GM18519 (cell line): Measurements from ENCODE around the gene CNKSR3.

Experiments used
- ATAC-seq: cut with Tn5 transposase; IDR thresholded peaks from one replicate; pipeline ENCODE4 v1.9.1; 2021; ENCODE audit warnings: mild to moderate bottlenecking, moderate library complexity; ENCODE audit not compliant: unreplicated experiment, low FRiP score

The CNKSR3 gene

DNA sequence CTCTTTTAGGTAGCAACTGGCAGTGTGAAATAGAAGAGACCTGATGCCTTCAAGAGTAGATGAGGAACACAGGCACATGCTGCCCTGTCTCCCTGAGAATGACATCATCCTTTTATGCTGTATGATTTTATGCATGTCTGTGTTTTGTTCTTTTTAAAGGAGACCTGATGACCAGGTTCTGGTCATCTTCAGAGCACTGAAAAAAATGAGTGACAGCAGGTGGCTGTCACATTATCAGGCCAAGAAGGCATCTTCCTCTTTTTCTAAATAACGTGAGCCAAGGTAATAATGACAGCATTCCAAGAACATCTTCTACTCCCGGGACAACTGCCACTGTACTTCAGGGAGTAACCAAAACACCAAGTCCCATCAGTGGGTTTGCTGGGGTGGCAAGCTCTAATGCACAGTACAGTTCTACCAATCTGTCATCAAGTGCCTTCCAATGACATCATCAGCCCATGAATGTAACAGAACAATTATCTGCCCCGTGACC, 28.9 kb downstream of the CNKSR3 start:
- ATAC-seq: no peak

DNA sequence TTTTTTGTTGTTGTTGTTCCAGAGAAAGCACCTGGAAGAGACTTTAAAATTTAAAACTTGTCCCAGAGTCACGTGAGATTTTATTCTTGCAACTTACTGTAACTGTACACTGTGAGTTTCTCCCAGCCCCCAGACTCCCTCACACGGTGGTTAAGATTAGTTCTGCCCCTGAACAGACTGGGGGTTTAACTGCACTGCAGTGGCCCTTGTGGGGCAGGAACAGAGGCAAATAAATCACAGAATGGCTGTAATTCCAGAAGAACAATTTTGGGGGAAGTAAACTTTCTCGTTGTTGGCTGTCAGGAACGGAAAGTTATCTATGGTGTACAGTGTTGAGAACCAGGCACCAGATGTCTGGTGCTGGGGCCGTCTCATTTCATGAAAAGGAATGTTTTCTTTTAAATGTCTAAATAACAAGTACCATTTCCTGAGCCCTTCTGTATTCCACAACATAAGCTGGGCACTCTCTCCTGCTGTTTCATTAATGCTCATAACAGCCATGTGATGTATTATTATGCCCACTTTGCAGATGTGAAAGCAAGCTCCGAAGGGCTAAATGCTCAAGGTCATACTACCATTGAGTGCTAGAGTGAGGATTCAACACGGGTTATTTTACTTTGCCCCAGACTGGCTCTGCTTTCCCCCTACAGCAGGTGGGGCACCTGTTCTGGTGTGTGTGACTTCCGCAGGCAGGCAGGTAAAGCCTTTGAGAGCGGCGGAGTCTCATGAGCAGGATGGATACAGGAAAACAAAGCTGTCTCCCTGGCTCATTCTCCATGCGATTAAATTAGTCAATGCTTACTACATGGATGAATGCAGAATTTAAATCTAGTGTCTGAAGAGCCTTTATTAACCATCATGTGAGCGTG, 30.5 kb downstream of the CNKSR3 start:
- no peak for ATAC-seq

DNA sequence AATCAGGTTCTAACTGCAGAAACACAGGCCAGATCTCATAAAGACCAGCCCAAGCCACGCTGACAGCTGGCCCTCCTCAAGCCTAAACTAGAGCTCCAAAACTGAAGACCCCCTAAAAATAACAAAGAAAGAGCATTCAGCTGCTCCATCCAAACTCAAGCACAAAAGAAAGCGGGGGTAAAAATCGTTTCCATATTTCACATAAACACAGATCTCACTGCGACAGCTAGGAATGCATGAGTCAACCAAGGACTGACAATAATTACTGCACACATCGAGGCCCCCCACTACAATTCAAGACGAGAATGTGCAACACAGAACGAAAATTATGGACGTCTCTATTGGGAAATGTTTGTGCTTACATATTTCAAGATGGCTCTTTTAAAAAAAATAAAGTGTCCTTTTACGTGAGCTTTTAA, 31.1 kb downstream of the CNKSR3 start:
- ATAC-seq: no peak

DNA sequence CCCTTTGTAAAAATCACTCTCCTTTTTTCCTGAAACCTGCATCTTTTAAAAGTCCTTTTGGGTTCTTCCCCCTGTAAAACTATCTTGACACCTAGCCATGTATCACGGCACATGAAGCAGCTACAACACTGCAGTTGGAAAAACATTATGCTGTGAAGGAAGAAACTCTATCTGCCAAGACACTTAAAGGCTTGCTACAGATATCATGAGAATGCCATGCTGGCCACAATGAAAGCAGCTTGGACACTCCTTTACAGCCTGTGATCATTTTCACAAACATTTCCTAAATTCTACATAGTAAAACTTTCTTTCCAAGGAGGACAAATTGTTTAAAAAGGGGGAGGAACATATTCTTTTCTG, 31.8 kb downstream of the CNKSR3 start:
- ATAC-seq: no peak

DNA sequence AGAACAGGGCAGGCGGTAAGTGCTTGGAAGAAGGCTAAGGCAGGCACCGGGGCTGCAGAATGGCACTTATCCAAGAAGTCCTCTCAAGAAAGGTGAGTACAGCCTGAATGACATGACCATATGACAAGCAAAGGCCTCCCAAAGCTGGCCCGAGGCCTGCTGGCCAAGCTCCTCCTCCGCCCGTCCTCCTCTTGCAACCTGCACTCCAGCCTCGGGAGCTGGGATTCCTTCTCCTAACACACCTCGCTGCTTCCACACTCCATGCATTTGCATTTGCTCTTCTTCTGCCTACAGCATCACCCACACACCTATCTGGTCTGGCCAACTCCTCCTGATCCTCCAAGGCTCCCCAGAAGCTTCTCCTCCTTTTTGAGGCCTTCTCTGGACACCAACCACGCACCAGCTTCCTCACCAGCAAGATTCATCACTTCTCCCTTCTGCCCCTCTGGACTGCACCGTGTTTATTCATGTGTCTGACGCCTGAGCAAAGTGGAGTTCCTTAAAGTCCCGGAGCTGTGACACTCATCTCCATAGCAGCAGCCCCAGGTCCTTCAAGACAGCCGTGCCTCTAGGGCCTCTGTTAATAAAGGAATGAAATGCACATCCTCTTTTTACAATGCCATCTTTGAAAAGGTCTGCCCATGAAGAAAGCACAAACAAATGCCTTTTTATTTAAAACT, 32.3 kb downstream of the CNKSR3 start:
- ATAC-seq: no peak

DNA sequence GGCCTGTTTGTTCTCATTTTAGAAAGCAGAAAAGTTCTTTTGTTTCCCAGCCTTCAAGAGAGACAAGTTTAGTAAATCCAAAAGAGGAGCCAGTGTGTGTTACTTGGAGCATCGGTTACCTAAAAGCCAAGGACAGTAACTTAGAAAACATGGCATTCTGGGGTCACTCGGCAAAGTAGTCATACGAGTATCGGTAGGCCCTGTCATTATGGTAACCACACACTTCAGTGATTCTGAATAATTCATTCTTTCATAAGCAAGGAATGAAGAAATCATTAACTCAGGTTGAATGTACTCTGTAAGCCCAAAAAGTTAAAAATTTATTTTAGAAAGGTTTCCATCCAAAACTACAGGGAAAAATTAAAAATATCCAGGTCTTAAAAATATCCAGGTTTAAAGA, 34.0 kb downstream of the CNKSR3 start:
- no peak for ATAC-seq

DNA sequence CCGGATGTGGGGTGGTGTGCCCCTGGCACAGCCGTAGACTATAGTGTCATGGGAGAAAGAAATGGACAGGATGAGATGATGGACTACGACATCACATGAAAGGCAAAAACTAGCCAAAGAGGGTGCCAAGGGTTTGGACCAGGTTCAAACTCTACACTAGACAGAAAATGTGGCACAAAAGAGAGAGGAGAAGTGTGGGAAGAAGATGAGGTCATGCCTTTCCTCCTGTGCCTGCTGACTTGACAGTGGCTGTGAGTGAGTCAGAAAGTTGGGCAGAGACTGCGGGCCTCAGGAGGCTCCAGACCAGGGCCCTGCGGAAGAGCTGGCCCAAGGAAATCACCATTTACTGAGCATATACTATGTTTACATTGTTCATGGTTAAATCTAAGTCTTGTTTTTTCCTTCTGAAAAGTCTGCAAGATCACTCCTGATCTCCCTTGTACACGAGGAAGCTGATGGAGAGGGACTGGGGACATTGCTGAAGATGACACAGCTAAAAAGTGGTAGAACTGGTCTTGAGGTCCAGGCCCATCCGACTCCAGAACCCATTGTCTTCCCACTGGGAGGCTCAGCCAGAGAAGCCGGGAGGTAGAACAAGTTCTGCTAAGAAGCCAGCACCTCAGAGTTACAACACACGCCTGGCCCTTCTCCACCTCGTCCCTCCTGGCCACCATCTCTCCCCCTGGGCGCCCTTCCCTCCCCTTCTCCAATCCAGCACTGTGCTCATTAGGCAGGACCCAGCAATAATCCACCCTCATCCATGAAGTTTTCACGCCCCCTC, 35.6 kb downstream of the CNKSR3 start:
- ATAC-seq: no peak

DNA sequence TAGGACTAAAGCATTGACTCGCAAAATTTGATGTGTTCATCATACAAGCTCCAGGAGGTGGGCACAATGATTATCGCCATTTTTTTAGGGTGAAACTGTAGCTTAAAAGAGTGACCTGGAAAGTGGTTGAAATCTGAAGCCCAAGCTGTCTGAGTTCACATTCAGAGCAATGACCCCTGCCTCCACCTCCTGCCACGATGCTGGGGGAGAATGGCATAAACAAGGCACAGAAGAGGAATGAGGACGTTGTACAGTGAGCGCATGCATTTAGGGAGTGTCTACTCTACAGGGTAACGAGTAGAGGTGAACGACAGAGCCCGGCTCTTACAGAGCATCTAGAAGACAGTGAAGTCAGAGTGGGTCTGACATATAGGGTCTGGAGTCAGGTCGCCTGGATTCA, 37.2 kb downstream of the CNKSR3 start:
- no peak for ATAC-seq

DNA sequence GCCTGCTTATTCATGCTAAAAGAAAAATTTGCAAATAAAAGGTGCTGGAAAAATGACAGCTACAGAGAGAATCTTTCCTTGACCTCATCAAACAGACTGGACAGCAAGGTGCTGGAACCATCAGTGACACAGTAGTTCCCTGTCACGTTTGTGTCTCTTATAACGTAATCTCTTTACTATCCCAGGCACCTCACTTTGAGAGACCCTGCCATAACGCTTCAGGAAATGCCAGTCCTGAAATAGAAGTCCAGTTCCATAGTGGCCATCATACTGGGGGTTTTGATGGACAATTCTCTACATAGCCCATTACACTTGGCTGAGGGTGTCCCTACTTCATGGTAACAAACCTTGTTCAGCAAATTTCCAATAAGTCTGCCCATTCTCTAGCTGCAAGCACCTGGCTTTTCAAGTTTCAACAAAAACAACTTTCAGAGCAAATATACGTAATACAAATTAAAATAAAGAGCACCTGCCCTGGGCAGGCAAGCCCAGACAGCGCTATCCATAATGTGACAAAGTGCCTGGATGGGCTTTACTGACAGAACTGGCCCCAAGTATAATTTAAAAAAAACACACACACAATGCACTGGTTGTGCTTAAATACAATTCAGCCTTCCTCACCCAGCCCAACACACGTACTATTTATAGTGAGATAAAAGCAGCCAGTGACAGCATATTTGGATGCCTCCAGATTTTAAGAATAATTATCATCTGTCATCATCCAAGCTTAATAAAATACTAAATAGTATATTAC, 38.7 kb downstream of the CNKSR3 start:
- ATAC-seq: no peak

DNA sequence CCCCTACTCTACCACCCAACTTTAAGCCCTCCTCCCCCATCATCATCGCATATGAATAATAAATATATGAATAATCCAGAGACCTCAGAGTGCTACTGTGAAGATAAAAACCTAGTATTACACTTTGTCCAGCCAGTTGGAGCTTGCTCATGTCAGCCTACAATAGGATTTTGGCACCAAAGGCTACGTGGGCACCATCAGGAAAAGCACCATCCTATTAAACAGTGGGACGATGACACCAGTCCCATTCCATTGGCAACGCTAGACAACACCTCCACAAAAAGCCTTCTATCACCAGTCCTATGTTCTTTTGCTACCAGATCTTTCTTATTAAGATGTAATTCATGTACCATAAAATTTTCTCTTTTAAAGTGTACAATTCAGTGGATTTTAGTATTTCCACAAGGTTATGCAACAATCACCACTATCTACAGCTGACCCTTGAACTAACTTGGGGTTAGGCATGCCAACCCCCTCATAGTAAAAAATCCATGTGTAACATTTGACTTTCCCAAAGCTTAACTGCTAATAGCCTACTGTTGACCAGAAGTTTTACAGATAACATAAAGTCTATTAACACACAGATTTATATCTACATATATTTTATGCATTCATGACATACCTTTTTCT, 41.1 kb downstream of the CNKSR3 start:
- ATAC-seq: no peak

DNA sequence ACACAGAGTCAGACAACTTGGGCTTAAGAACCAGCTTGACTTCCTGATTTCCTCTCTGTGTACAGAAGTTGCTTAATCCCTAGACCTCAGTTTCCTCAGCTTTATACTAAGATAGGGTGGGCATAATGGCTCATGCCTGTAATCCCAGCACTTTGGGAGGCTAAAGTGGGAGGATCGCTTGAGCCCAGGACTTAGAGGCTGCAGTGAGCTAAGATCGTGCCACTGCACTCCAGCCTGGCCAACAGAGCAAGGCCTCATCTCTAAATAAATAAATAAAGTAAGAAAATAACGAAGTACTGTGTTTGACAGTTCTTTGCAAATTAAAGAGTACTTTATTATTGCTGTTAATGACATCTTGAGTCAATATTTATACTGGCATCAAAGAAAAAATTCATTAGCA, 41.7 kb downstream of the CNKSR3 start:
- ATAC-seq: no peak

DNA sequence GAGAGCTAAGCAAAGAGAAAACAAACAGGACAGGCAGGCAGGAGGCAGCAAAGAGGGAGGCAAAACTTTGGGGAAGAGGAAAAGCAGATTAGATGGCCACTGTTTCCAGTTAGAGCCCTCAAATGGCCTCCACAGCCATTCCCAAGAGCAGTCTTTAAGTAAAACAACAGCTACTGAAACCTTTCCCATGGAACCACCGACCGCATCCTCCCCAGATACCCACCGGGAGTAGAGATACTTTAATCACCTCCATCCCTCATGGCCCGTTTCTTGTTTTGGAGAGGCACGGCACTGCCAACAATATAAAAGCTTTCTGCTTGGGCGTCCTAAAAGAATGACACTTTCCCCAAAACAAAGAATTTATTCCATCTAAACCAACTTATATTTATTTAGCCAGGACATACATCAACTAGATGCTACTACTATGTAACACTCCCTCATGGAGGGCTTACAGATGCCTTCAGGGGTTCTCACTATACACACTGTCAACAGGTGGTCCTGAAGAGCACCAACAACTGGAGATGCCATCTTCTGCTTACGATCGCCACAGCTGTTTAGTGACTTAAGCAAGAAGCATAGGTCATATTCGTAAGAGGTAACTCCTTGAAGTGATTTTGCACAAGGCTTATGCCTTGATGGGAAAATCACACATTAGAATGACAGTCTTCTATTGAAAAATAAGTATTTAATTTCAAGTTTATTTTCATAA, 43.4 kb downstream of the CNKSR3 start:
- no peak for ATAC-seq

DNA sequence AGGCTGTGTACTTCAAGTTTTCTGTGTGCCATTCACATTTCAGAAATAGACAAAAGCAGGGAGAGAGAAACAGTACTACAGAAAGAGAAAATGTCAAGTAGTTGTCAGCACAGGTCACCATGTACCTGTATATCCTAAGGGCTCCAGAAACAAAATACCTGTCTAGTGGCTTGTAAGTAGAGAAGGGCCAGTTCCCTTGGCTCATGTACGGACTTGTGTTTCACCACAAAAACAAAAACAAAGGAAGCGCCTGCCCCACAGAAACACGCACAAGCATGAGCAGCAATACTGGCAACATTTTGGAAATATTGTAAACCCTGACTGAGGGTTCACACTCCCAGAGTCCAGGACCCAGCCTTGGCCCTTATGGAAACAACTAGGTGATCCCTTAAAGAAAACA, 44.3 kb downstream of the CNKSR3 start:
- no peak for ATAC-seq

DNA sequence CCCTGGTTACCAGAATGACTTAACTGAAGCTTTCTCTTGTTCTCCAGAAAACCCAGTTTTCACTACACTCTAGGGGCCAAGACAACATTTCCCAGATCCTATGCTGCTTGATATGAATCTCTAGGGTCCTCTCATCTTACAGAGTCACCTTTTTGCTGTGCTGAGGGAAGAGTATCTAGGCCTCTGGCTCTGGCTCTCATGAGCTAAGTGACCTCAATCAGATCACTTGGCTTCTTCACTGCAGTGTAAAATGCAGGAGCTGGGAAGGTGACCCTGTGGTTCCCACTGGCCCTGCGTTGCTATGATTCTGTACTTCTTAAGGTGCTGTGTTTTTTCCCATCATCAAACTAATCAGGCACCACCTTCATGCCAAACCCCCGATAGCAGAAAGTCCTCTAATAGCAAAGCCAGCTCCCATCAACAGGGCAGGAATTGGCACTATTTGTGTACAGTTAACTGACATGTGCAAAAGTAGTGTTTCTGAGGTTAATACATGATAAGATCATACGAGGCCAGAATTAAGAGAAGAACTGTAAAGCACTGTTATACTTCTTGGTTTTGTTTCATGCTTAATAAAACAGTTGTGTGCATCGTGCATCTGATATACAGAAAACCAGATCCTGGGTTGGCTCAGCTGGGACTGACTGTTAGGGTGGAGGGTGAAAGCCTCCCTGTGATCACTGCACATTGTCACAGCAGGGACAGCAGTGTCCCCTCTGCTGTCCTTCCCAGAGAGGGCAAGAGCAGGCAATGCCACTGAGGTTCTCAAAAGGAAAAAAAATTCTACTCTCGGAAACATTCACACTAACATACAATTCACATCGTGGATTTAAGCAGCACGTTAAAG, 46.7 kb downstream of the CNKSR3 start:
- ATAC-seq: no peak

DNA sequence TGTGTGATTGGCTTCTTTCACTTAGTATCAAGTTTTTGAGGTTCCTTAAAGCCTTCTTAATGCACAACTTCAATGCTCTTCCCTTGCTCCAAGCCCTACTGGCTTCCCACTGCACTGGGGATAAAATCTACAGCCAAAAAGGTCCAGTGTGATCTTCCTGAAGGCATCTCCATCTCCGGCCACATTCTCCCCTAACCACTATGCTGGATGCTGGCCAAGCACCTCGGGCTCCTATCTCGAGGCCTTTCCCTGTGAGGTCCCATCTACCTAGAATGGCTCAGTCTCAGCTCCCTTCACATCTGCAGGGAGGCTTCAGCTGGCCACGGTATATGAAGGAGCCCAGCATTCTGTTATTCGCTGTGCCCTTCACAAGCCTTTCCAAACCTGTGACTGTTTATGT, 48.1 kb downstream of the CNKSR3 start:
- no peak for ATAC-seq

DNA sequence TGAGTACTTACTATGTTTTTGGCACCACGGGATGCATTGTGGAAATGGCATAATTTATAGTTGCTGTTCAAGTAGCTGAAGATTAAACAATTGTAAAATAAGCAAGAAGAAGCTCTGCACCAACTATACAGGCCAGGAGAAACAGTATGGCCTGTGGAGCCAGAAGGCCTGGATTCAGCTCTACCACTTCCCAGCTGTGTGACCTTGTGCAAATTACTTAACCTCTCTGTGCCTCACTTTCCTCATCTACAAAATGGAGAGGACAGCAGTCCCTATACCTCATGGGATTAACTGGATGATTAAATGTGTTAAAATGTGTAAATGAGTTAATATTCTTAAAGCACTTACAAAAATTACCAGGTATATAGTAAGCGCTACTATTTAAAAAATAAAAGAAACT, 49.1 kb downstream of the CNKSR3 start:
- no peak for ATAC-seq

DNA sequence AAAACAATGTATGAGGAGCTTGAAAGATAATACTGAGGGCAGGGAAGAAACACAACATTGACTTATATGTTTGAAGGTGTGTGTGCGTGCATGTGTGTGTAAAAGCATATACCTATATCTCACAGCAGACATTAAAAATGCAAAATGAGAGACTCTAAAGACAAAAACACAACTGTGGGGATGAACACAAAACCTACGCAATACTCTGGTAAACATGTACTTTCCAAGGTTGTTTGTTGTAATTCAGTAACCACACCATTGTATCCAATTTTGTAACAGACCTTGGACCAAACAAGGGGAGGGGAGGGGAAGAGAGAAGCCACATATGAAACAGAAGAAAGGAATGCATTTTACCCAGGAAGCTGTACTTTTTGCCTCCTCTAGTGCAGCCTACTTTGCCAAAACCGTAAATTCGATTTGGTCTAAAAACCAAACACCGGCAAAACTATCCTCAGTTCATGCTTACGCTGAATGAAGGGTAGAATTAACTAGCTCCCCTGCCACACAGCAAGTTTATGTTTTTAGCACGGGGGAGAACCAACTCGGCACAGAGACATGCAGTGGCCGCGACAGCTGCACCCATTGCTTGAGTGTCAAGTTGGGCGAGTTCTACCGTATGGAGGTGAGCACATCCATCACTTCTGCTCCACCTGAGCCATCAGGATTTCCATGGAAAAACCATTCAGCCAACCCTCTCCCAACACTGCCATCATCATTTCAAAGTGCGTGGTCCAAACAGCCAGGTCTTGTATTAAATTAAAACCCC, 50.0 kb downstream of the CNKSR3 start:
- ATAC-seq: no peak

DNA sequence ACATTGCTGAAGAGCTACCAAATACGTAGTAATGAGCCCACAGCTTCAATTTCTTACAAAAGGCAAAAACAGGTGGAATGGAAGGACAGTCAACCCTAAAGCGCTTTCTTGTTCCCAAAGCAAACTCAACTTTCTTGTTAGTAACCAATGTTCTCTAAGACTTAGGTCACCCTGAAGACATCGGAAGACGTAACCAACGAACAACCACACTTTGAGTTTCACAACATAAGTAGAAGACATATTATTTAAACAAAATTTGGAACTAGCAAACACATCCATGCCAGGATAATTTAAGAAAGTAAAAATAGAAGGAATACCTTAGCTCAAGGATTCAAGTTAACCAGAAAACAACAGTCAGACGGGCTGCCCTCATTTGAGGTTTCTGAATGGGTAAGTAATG, 51.0 kb downstream of the CNKSR3 start:
- ATAC-seq: no peak
